ENCODE results near the gene CCDC144A. TPM values are rescaled to one million over a fixed set of nuclear protein-coding genes. Genes with fewer than 3 reads are reported as not detected.
"Not testable (repeated sequence)": the region's sequence is repeated elsewhere in the genome, so short reads cannot be mapped to it uniquely, and the experiment has no call there.

Gene CCDC144A
- total RNA-seq, 1 donor from 2014 or later = 2.6 TPM

- DNase-seq (ENCODE audit: low read depth, low spot score) = not testable (repeated sequence)
These were observed 67.5 kb downstream of the CCDC144A start for GRCh38 chr17:16757520-16757919.

- not testable (repeated sequence) for DNase-seq (ENCODE audit: low read depth, low spot score)
These were observed 68.1 kb downstream of the CCDC144A start for GRCh38 chr17:16758177-16758576.

- DNase-seq (ENCODE audit: low read depth, low spot score) = not testable (repeated sequence)
These were observed 78.5 kb downstream of the CCDC144A start for GRCh38 chr17:16768290-16769175.

GRCh38 chr17:16772394-16773145 lies 82.5 kb downstream of the CCDC144A start:
- not testable (repeated sequence) for DNase-seq (ENCODE audit: low read depth, low spot score)

- DNase-seq (ENCODE audit: low read depth, low spot score) = not testable (repeated sequence)
These were observed 83.1 kb downstream of the CCDC144A start for GRCh38 chr17:16773146-16773522.

GRCh38 chr17:16787851-16788250 lies 97.8 kb downstream of the CCDC144A start:
- DNase-seq (ENCODE audit: low read depth, low spot score) = not testable (repeated sequence)

GRCh38 chr17:16788889-16789536 lies 99.0 kb downstream of the CCDC144A start:
- DNase-seq (ENCODE audit: low read depth, low spot score) = not testable (repeated sequence)

- DNase-seq (ENCODE audit: low read depth, low spot score) = not testable (repeated sequence)
These were observed 99.6 kb downstream of the CCDC144A start for GRCh38 chr17:16789622-16790021.

- DNase-seq (ENCODE audit: low read depth, low spot score) = not testable (repeated sequence)
These were observed 100.4 kb downstream of the CCDC144A start for GRCh38 chr17:16790313-16790871.

GRCh38 chr17:16794215-16794614 lies 104.2 kb downstream of the CCDC144A start:
- DNase-seq (ENCODE audit: low read depth, low spot score) = not testable (repeated sequence)

- not testable (repeated sequence) for DNase-seq (ENCODE audit: low read depth, low spot score)
These were observed 105.9 kb downstream of the CCDC144A start for GRCh38 chr17:16795894-16796293.

GRCh38 chr17:16804851-16805250 lies 114.8 kb downstream of the CCDC144A start:
- not testable (repeated sequence) for DNase-seq (ENCODE audit: low read depth, low spot score)

GRCh38 chr17:16806599-16806998 lies 116.6 kb downstream of the CCDC144A start:
- DNase-seq (ENCODE audit: low read depth, low spot score) = not testable (repeated sequence)

GRCh38 chr17:16807620-16808019 lies 117.6 kb downstream of the CCDC144A start:
- not testable (repeated sequence) for DNase-seq (ENCODE audit: low read depth, low spot score)

GRCh38 chr17:16810236-16810635 lies 120.2 kb downstream of the CCDC144A start:
- not testable (repeated sequence) for DNase-seq (ENCODE audit: low read depth, low spot score)

GRCh38 chr17:16812126-16812525 lies 122.1 kb downstream of the CCDC144A start:
- DNase-seq (ENCODE audit: low read depth, low spot score) = not testable (repeated sequence)

GRCh38 chr17:16814439-16814838 lies 124.4 kb downstream of the CCDC144A start:
- no peak for DNase-seq (ENCODE audit: low read depth, low spot score)

- DNase-seq (ENCODE audit: low read depth, low spot score) = no peak
These were observed 127.2 kb downstream of the CCDC144A start for GRCh38 chr17:16817201-16817600.

- DNase-seq (ENCODE audit: low read depth, low spot score) = not testable (repeated sequence)
These were observed 127.9 kb downstream of the CCDC144A start for GRCh38 chr17:16817940-16818339.

GRCh38 chr17:16818340-16818739 lies 128.3 kb downstream of the CCDC144A start:
- DNase-seq (ENCODE audit: low read depth, low spot score) = no peak

Data from pulmonary artery endothelial cell (primary cell).